ENCODE data around the gene MGAM2.

MGAM2 gene

DNA sequence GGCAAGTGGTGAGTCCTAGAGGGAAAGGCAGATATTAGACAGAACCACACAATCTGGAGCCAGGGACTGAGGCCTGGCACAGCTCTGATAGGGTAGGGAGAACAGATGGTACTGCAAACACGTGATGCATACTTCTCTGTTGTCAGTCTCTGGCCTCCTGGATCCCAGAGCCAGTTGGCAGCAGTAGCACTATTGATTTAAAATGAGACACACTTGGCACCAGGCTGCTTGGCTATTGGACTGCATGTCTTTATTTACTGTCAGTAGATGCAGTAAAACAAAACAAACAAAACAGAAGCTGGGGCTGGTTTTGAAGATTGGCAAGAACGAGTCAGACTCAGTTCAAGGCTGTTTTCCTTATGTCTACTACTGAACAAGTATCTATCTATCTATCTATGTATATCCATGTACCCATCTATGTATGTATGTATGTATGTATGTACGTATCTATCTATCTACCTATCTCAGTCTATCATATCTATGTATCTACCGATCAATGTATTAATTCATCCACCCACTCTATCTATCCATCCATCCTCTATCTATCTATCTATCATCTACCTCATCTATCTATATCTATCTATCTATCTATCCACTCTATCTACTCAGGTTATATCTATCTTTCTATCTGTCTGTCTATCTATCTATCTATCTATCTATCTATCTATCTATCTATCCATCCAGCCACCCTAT, 23.4 kb upstream of the MGAM2 start:
- no peaks in the 10 kb centered on the region for H3F3A ChIP-seq (ENCODE audit: insufficient read depth, low read length)
- no peak overlapping the region for H3K4me3 ChIP-seq (ENCODE audit: low read depth, low read length, poor library complexity, severe bottlenecking)
- H3K4me1 ChIP-seq (ENCODE audit: insufficient read depth, low read length, severe bottlenecking), result no peaks in the 10 kb centered on the region
- no peaks in the 10 kb centered on the region for H4K20me1 ChIP-seq (ENCODE audit: insufficient read depth, low read length)
- TF ChIP-seq EZH2 (IDR thresholded peaks at IDR 0.05; ENCODE audit: borderline replicate concordance, low read length), result no peak
- TF ChIP-seq, protein P1, sequence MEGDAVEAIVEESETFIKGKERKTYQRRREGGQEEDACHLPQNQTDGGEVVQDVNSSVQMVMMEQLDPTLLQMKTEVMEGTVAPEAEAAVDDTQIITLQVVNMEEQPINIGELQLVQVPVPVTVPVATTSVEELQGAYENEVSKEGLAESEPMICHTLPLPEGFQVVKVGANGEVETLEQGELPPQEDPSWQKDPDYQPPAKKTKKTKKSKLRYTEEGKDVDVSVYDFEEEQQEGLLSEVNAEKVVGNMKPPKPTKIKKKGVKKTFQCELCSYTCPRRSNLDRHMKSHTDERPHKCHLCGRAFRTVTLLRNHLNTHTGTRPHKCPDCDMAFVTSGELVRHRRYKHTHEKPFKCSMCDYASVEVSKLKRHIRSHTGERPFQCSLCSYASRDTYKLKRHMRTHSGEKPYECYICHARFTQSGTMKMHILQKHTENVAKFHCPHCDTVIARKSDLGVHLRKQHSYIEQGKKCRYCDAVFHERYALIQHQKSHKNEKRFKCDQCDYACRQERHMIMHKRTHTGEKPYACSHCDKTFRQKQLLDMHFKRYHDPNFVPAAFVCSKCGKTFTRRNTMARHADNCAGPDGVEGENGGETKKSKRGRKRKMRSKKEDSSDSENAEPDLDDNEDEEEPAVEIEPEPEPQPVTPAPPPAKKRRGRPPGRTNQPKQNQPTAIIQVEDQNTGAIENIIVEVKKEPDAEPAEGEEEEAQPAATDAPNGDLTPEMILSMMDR (IDR thresholded peaks at IDR 0.05; ENCODE audit: low read length), result no peak
- no peak overlapping the region for H3K4me2 ChIP-seq (ENCODE audit: low read length)
- H3K9ac ChIP-seq (ENCODE audit: low read length), result no peak overlapping the region
- H3K79me2 ChIP-seq (ENCODE audit: insufficient read depth, low read length), result no peaks in the 10 kb centered on the region
- no peak overlapping the region for H2AFZ ChIP-seq (ENCODE audit: low read length)
- no peaks in the 10 kb centered on the region for H3K9me2 ChIP-seq (ENCODE audit: low read depth, low read length)
- no peaks in the 10 kb centered on the region for H3K9me3 ChIP-seq (ENCODE audit: low read length)
- H3K27me3 ChIP-seq (ENCODE audit: insufficient read depth, low read length), result no peaks in the 10 kb centered on the region
- H3K27ac ChIP-seq (ENCODE audit: low read depth, low read length, poor library complexity, severe bottlenecking), result no peak overlapping the region
- H3K36me3 ChIP-seq (ENCODE audit: insufficient read depth, low read length), result no peaks in the 10 kb centered on the region

DNA sequence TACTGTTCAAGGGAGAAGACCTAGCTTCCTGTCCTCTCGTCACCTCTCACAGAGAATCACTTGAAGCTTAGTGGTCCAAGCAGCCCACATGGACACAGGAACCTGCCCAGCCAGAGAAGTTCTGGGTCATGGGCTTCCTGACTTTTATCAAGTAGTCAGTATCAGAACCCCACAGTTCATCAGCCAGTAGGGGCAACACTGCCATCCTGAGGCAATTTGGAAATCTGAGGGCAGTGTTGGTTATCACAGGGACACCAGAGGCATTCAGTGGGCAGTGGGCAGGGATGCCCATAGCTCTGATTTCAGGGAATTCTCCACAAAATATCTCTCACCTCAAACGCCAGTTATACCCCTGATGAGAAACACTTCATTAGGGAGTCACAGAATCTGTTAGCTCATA, 22.5 kb upstream of the MGAM2 start:
- no peak overlapping the region for H3K4me2 ChIP-seq (ENCODE audit: low read length)
- no peaks in the 10 kb centered on the region for H3K27me3 ChIP-seq (ENCODE audit: insufficient read depth, low read length)
- no peak for TF ChIP-seq EZH2 (IDR thresholded peaks at IDR 0.05; ENCODE audit: borderline replicate concordance, low read length)
- TF ChIP-seq, protein P1 (IDR thresholded peaks at IDR 0.05; ENCODE audit: low read length), result no peak

DNA sequence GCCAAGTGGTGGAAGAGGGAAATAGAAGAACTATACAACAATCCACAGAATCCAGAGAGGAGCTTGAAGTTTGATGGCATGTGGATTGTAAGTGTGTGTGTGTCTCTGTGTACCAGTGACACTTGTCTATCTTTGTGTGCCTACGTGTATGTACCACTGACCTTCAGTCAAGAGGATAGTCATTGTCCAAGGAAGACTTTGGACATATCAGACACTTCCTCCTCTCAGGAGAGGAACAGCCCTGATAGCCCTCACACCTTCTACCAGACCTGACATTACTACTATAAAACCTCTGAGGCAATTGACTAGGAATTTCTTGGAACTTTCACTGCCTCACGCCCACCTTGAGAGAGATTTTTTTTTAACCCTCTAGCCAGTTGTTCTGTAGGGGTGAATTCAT, 19.6 kb upstream of the MGAM2 start:
- Histone ChIP-seq H3K9me2 (ENCODE audit: low read depth, low read length) (no peaks in the 10 kb centered on the region), H3K79me2 (ENCODE audit: insufficient read depth, low read length) (no peaks in the 10 kb centered on the region), H3K9me3 (ENCODE audit: low read length) (no peaks in the 10 kb centered on the region), H3K4me3 (ENCODE audit: low read depth, low read length, poor library complexity, severe bottlenecking) (no peak overlapping the region), H3K9ac (ENCODE audit: low read length) (no peak overlapping the region), H2AFZ (ENCODE audit: low read length) (no peak overlapping the region), H3K4me1 (ENCODE audit: insufficient read depth, low read length, severe bottlenecking) (no peaks in the 10 kb centered on the region), H3F3A (ENCODE audit: insufficient read depth, low read length) (no peaks in the 10 kb centered on the region), H3K27ac (ENCODE audit: low read depth, low read length, poor library complexity, severe bottlenecking) (no peak overlapping the region), H4K20me1 (ENCODE audit: insufficient read depth, low read length) (no peaks in the 10 kb centered on the region), H3K36me3 (ENCODE audit: insufficient read depth, low read length) (no peaks in the 10 kb centered on the region), H3K27me3 (ENCODE audit: insufficient read depth, low read length) (no peaks in the 10 kb centered on the region), H3K4me2 (ENCODE audit: low read length) (no peak overlapping the region)
- no peak for TF ChIP-seq EZH2 (IDR thresholded peaks at IDR 0.05; ENCODE audit: borderline replicate concordance, low read length)
- TF ChIP-seq, protein P1 (IDR thresholded peaks at IDR 0.05; ENCODE audit: low read length), result no peak

More for the DNA sequence above, 22.5 kb upstream of the MGAM2 start:
- Histone ChIP-seq H3K79me2 (ENCODE audit: insufficient read depth, low read length) (no peaks in the 10 kb centered on the region), H3K27ac (ENCODE audit: low read depth, low read length, poor library complexity, severe bottlenecking) (no peak overlapping the region), H3K9ac (ENCODE audit: low read length) (no peak overlapping the region), H3K36me3 (ENCODE audit: insufficient read depth, low read length) (no peaks in the 10 kb centered on the region), H3K9me2 (ENCODE audit: low read depth, low read length) (no peaks in the 10 kb centered on the region), H3K4me1 (ENCODE audit: insufficient read depth, low read length, severe bottlenecking) (no peaks in the 10 kb centered on the region), H4K20me1 (ENCODE audit: insufficient read depth, low read length) (no peaks in the 10 kb centered on the region), H3F3A (ENCODE audit: insufficient read depth, low read length) (no peaks in the 10 kb centered on the region), H3K9me3 (ENCODE audit: low read length) (no peaks in the 10 kb centered on the region), H3K4me3 (ENCODE audit: low read depth, low read length, poor library complexity, severe bottlenecking) (no peak overlapping the region), H2AFZ (ENCODE audit: low read length) (no peak overlapping the region)

All from OCI-LY1 (cell line).